GM19035 (cell line): ENCODE measurements around the gene RAB3IL1.

Source experiments
- ATAC-seq: cut with Tn5 transposase; IDR thresholded peaks from one replicate; pipeline ENCODE4 v1.9.1; 2021; ENCODE audit not compliant: unreplicated experiment

Gene RAB3IL1

DNA sequence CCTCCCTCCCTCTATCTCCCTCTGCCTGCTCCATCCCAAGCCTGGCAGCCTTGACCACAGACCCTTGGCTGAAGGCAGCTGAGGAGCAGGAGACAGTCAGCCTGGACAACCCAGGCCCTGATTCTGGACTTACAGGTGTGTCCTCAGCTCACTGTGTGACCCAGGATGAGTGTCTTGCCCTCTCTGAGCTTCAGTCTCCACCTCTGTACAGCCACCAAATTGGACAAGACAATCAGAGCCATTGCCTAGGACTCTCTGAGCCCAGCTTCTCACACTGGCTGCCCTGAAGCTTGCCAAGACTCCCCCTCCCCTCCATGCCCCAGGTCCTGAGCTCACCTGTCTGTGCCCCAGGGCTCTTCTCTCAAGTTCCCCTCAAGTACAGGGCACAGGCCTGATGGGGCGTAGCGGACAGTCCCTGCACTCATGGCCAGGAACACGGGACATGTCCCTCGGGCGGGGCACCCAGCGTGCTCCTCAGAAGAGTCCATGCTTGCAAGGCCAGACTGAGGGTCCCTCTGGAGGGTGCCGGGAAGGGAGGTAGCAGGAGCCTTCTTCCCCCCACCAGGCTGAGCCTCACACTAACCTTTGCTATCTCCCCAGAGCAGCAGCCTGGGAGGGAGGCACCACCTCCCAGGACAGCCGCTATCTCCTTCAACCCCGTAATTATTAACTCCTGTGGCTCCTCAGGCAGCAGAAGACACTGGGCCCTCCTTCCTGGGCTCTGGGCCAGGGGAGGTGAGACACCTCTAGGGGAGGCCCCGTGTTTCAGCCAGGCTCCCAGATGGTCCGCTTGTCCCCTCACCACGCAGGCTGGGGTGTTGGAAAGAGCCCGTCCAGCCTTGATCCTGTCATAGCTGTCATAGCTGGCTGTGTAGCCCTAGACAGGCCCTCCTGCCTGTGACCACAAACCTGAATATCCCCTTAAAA, 2.6 kb upstream of the RAB3IL1 start:
- ATAC-seq, result no peak

DNA sequence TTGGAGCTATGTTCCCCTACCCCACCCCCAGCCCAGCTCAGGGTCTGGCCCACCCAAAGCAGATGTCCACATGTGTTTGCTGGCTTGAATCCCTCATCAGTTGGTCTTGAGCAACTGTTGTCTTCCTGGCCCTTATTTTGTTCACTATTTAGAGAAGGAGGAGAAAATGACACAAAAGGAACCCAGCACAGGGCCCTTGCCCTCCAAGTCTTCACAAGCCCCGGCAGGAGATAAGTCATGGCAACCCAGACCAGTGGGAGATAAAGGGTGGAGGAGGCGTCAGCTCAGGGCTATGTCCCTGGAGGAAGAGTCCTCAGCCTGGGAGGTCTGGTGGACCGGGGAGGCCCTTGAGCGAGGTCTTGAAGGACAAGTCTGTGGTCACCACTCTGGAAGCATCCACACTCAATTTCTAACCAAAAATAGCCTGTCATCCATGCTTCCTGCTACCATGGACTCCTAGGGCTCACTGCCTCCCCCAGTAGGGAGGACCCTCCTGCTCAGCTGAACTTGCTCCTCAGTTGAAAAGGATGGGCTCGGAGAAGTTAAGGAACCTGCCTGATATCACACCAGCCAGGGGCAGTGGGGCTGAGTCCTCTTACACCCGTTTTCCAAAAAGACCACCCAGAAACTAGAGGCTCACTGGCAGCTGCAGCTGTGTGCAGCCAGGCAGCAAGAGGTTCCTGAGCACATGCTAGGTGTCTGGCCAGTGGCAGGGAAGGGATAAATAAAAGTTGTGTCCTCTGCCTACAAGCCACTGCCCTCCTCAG, 1.8 kb upstream of the RAB3IL1 start:
- no peak for ATAC-seq

GRCh38 chr11:61918251-61918937, 1.0 kb upstream of the RAB3IL1 start:
- ATAC-seq, result no peak

DNA sequence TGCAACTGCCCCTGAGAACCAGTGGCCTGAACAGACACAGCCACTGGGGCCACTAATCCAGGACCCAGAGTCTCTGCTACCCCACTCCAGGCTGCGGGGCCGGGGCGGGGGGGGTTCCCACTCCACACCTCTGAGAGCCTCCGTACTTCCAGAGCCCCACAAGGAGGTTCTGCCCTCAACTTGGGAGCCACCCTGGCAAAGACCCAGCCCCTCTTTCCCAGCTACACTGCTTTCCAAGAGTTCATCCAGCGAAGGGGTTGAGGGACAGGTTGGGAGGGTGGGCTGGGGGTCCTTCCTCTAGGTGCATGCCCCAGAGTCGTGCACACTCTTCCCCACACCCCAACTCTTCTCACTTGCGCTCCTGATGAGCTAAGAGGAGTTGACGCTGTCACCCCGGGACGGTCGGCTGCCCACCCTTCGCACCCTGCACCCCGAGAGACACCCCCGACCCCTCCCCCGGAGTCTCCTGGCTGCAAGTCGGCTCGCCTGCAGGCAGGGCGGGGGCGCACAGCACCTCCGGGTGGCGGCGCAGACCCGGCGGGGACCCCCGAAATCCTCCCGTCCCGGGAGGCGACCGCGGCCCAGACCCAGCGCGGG, 531 bp downstream of the RAB3IL1 start:
- no peak for ATAC-seq

GRCh38 chr11:61914471-61915171, 2.7 kb downstream of the RAB3IL1 start:
- ATAC-seq, result no peak

DNA sequence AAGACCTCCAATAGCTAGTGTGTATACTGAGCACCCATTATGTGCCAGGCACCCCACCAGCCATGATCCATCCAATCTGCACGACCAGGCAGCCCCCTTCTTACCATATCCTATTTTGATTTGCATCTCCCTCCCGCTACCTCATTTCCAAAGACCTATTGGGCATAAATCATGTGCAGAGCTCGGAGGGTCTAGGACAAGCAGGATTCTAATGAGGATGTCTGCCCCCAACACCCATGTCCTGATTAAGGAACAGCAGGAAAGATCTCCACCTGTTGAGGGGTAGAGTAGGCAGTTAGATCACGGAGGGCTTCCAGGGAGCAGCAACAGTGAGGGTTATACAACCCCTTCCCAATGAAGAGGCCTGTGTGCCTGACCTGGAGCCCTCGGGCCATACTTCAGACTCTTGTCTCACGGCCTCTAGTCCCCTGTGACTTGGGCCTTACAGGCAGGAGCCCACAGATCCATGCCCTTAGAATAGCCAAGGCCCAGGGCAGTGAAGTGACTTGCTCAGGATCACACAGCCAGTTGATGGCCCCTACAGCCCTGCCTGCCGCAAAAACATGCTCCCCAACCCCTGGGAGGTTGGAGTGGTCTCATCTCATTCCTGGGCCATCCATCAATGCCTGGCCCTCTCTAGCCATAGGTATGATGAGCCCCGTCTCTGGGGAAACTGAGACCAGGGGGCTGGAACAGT, 3.5 kb downstream of the RAB3IL1 start:
- ATAC-seq, result no peak

DNA sequence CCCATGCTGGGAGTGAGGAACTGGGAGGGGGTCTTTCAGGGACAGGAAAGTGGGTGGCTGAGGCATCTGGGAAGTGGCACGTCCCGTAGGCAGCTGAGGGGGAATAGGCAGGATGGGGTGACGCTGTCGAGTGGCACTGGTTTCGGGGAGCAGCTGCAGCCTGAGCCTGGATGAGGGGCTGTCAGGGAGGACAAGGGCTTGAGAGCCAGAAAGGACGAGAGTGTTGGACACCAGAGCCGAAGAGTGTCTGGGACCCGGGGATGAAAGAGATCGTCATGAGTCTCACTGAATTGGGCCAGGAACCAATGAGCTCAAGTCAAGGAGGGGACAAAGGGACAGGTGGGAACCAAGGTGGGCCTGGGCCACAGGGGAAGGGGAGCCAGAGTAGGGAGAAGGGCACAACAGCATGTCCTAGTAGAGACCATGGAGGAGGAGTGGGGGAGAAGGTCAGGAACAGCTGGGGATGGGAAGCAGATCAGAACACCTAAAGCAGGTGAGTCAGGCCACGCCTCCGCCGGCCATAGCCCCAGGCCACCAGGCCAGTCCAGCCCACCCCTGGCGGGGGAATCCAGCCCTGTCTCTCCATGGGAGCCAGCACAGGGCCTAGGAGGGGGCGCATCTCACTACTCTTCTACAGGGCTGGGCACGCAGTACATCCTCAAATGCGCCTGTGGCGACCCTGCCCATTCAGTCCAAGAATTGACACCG, 4.2 kb downstream of the RAB3IL1 start:
- no peak for ATAC-seq

GRCh38 chr11:61912530-61912898, 4.9 kb downstream of the RAB3IL1 start:
- ATAC-seq, result no peak

GRCh38 chr11:61911701-61912529, 5.5 kb downstream of the RAB3IL1 start:
- ATAC-seq, result no peak

DNA sequence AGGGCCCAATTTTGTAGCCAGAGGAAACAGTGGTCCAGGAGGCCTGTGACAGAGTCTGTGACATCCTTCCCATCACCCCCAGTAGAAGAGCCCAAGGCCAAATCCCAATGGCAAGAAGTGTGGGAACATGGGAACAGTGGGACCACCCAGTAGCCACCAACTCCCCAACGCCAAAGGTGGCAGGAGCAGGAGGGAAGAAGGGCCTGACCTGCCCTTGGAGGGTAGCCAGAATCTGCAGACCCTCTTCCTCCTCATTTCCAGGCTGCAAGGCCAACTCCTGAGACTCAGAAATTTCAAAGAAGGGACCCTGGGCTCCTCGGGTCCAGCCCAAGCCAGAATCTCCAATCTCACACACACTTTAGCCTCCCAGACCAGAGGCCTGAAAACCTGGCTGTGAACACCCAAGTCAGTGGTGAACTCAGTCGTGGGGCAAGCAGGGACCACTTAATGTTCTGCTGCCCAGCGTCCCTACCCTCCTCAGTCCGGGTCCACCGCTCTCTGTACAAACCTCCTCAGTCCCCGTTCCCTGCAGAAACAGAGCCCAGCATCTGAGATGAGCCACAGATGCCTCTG, 6.2 kb downstream of the RAB3IL1 start:
- ATAC-seq, result no peak

DNA sequence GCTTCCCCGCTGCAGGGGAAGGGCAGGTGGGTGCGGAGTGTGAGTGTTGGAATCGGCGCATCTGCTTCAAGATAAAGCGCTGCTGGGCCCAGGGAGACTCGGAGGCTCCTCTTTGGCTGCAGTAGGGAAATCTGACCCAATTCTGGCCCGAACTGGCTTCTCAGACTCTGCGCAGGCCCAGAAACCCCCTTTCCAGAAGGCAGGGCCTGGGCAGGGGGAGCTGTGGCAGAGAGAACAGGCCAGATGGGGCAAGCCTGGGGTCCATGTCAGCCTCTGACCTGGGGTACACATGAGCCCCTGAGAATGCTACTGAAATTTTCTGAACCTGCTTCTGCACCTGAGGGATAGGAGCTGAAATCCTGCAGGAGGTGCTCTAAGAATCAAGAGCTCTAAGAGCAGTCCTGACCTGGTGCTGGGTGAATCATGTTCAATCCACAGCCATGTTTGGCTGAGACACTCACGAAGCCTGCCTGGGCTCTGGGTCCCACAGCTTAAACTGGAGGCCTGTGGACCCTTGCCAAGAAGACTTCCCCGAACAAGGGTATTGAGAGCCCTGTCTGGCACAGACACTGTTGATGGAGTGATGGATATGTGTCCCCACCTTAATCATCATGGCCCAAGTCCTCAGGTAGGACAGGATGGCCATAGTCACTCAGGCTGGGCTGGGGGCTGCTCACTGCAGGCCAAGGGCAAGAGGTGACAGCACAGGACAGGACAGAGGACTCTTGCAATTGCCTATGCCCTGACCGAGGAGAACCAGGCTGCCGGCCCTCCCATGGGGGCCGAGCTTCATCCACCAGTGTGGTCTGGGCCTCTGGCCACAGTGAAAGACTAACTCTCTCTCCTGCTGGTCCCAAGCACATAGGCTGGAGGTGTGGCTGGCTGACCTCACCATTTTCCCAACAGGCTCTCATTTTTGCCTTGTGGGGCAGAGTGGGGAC, 6.9 kb downstream of the RAB3IL1 start:
- ATAC-seq, result no peak

GRCh38 chr11:61908730-61909316, 8.5 kb downstream of the RAB3IL1 start:
- no peak for ATAC-seq

DNA sequence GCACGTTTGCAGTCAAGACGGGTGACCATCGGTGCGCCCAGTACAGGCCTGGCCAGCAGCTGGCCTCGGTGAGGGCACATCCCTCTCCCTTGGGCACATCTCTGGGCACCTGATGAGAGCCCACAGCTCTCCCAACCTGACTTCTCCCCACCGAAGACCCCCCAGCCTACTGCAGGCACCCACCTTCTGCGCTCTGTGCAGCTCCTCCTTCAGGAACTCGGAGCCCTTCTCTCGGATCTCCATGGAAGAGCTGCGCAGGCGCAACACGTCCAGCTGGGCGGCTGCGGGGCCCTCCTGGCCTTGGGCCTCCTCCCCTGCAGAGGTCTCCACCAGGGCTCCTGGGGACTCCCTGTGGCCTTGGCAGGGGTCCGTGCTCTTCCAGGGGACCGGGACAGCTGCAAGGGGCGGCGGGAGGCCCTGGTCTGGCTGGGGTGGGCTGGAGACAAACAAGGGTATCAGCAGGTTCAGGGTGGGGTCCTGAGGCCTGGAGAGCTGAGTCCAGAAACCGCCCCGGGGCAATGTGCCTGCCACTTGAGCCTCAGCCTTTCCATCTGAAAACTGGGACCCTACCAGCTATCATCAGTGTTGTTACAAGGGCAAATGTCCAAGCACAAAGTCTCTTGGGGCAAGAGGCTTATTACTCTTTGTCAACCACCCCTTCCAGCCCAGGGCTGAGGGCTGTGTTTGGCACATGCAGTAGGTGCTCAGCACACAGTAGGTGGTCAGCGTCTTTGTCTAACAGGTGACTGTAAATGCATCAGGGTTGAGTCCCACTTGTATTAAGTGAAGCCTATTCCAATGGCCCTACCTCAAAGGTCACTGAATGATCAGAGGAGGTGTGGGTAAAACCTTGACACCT, 9.3 kb downstream of the RAB3IL1 start:
- ATAC-seq, result no peak

- ATAC-seq, result no peak
Observed at GRCh38 chr11:61907282-61907681, 10.1 kb downstream of the RAB3IL1 start.

DNA sequence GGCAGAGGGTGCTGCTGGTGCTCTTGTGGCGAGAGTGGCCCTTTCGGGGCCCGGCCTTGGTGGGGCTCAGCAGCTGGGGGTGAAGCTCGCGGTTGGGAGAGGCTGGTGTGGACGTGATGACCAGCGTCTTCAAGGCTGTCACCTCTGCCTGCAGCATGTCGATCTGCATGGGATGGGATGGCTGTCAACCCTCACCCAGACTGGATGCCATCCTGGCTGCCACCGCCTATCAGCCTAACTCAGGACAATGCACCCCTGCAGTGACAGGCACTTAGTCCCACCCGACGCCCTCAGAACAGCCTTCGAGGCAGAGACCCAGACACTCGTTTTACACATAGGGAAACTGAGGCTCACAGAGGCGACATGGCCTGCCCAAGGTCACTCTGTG, 10.8 kb downstream of the RAB3IL1 start:
- ATAC-seq, result no peak
